ENCODE results near the gene RXYLT1. TPM values are rescaled to one million over a fixed set of nuclear protein-coding genes. Genes with fewer than 3 reads are reported as not detected.

The RXYLT1 gene
- total RNA-seq, 1 donor from 2014 or later, result 14.7 TPM

- no peak for TF ChIP-seq CTCF (IDR thresholded peaks at IDR 0.05; ENCODE audit: unreplicated experiment)
- Mint-ChIP-seq H3K27me3 (no peaks in the 10 kb centered on the region), H3K4me3 (ENCODE audit: low read depth) (no peak overlapping the region), H3K9me3 (ENCODE audit: low read depth) (no peaks in the 10 kb centered on the region), H3K36me3 (ENCODE audit: insufficient read depth) (peaks cover 2% of the 10 kb centered on the region), H3K4me1 (ENCODE audit: low read depth) (peaks cover 6% of the 10 kb centered on the region), H3K27ac (no peak overlapping the region)
- no peak for DNase-seq (ENCODE audit: low spot score, unreplicated experiment)
Observed at GRCh38 chr12:63804746-63805145, 25.0 kb downstream of the RXYLT1 start.

GRCh38 chr12:63805704-63806672, 26.3 kb downstream of the RXYLT1 start:
- no peaks in the 10 kb centered on the region for H3K27me3 Mint-ChIP-seq
- H3K4me3 Mint-ChIP-seq (ENCODE audit: low read depth), result no peak overlapping the region
- DNase-seq (ENCODE audit: low spot score, unreplicated experiment), result no peak
- no peaks in the 10 kb centered on the region for H3K9me3 Mint-ChIP-seq (ENCODE audit: low read depth)
- H3K4me1 Mint-ChIP-seq (ENCODE audit: low read depth), result peaks cover 6% of the 10 kb centered on the region
- H3K27ac Mint-ChIP-seq, result no peak overlapping the region
- no peak for TF ChIP-seq CTCF (IDR thresholded peaks at IDR 0.05; ENCODE audit: unreplicated experiment)
- peaks cover 2% of the 10 kb centered on the region for H3K36me3 Mint-ChIP-seq (ENCODE audit: insufficient read depth)

DNA sequence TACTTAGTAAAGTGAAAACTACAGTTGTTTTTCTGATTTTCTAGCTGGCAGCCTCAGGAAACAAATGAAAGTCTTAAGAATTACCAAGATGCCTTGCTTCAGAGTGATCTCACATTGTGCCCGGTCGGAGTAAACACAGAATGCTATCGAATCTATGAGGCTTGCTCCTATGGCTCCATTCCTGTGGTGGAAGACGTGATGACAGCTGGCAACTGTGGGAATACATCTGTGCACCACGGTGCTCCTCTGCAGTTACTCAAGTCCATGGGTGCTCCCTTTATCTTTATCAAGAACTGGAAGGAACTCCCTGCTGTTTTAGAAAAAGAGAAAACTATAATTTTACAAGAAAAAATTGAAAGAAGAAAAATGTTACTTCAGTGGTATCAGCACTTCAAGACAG, 28.9 kb downstream of the RXYLT1 start:
- no peaks in the 10 kb centered on the region for H3K9me3 Mint-ChIP-seq (ENCODE audit: low read depth)
- H3K27me3 Mint-ChIP-seq, result no peaks in the 10 kb centered on the region
- no peak for DNase-seq (ENCODE audit: low spot score, unreplicated experiment)
- H3K4me1 Mint-ChIP-seq (ENCODE audit: low read depth), result peaks cover 6% of the 10 kb centered on the region
- H3K36me3 Mint-ChIP-seq (ENCODE audit: insufficient read depth), result peaks cover 2% of the 10 kb centered on the region
- H3K4me3 Mint-ChIP-seq (ENCODE audit: low read depth), result no peak overlapping the region
- no peak overlapping the region for H3K27ac Mint-ChIP-seq
- TF ChIP-seq CTCF (IDR thresholded peaks at IDR 0.05; ENCODE audit: unreplicated experiment), result no peak

DNA sequence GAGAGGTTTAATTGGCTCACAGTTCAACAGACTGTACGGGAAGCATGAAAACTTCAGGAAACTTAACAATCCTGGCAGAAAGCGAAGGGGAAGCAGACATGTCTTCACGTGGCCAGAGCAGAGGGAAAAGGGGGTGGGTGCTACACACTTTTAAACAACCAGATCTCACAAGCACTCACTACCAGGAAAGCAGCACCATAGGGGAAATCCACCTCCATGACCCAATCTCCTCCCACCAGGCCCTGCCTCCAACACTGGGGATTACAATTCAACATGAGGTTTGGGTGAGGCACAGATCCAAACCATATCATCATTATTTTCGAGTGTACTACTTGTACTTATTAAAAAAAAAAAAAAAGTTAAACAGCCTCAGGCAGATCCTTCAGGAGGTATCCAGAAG, 29.9 kb downstream of the RXYLT1 start:
- H3K4me3 Mint-ChIP-seq (ENCODE audit: low read depth), result no peak overlapping the region
- H3K9me3 Mint-ChIP-seq (ENCODE audit: low read depth), result no peaks in the 10 kb centered on the region
- no peak for DNase-seq (ENCODE audit: low spot score, unreplicated experiment)
- H3K27ac Mint-ChIP-seq, result no peak overlapping the region
- peaks cover 6% of the 10 kb centered on the region for H3K4me1 Mint-ChIP-seq (ENCODE audit: low read depth)
- TF ChIP-seq CTCF (IDR thresholded peaks at IDR 0.05; ENCODE audit: unreplicated experiment), result no peak
- H3K27me3 Mint-ChIP-seq, result no peaks in the 10 kb centered on the region
- peaks cover 2% of the 10 kb centered on the region for H3K36me3 Mint-ChIP-seq (ENCODE audit: insufficient read depth)

- no peak for DNase-seq (ENCODE audit: low spot score, unreplicated experiment)
- no peaks in the 10 kb centered on the region for H3K27me3 Mint-ChIP-seq
- H3K4me1 Mint-ChIP-seq (ENCODE audit: low read depth), result peaks cover 2% of the 10 kb centered on the region
- peaks cover 2% of the 10 kb centered on the region for H3K36me3 Mint-ChIP-seq (ENCODE audit: insufficient read depth)
- H3K9me3 Mint-ChIP-seq (ENCODE audit: low read depth), result peaks cover 2% of the 10 kb centered on the region
- no peak overlapping the region for H3K27ac Mint-ChIP-seq
- TF ChIP-seq CTCF (IDR thresholded peaks at IDR 0.05; ENCODE audit: unreplicated experiment), result no peak
- H3K4me3 Mint-ChIP-seq (ENCODE audit: low read depth), result no peak overlapping the region
Observed at GRCh38 chr12:63811334-63811733, 31.6 kb downstream of the RXYLT1 start.

Data from progenitor cell of endocrine pancreas (in vitro differentiated cells).